Mucosa of rectum (tissue), 2 donors: ENCODE data around the gene SPAG8.

Experiments used
- H3K27ac ChIP-seq, 2 donors: one replicate each; pipeline ENCODE4 v1.7.0; 2013; ENCODE audit warnings: inconsistent platforms in 2 of 2, low read depth in 2 of 2, low read length in 2 of 2
- H3K27me3 ChIP-seq, 2 donors: one replicate each; pipeline ENCODE4 v1.7.0; 2013; ENCODE audit warnings: low read length in 2 of 2; ENCODE audit not compliant: control insufficient read depth in 2 of 2, insufficient read depth in 2 of 2
- H3K36me3 ChIP-seq, 2 donors: one replicate each; pipeline ENCODE4 v1.7.0; 2013; ENCODE audit warnings: low read length in 2 of 2; ENCODE audit not compliant: control insufficient read depth in 2 of 2, insufficient read depth in 2 of 2
- H3K4me1 ChIP-seq, 2 donors: one replicate each; pipeline ENCODE4 v1.7.0; 2013; ENCODE audit warnings: low read length in 2 of 2, mild to moderate bottlenecking in 1 of 2; ENCODE audit not compliant: control insufficient read depth in 2 of 2, insufficient read depth in 2 of 2
- H3K4me3 ChIP-seq, 2 donors: one replicate each; pipeline ENCODE4 v1.7.0; 2013; ENCODE audit warnings: low read length in 2 of 2
- H3K9ac ChIP-seq, 2 donors: one replicate each; pipeline ENCODE4 v1.7.0; 2013; ENCODE audit warnings: low read length in 2 of 2, low read depth in 1 of 2, mild to moderate bottlenecking in 1 of 2
- H3K9me3 ChIP-seq, 2 donors: one replicate each; pipeline ENCODE4 v1.7.0; 2013; ENCODE audit warnings: low read length in 2 of 2; ENCODE audit not compliant: control insufficient read depth in 2 of 2
- donor health status: healthy.
- donor health status: Normal muscosa, but diverticular disease.

The SPAG8 gene

GRCh38 chr9:35836595-35836994 lies 24.5 kb upstream of the SPAG8 start:
- H3K27me3 ChIP-seq, result no peaks in the 10 kb centered on the region
- H3K9me3 ChIP-seq, result no peaks in the 10 kb centered on the region
- no peaks in the 10 kb centered on the region for H3K36me3 ChIP-seq
- H3K4me1 ChIP-seq, result peaks cover 29 to 38% of the 10 kb centered on the region in 2 donors
- H3K4me3 ChIP-seq, result no peak overlapping the region
- no peak overlapping the region for H3K27ac ChIP-seq
- H3K9ac ChIP-seq, result no peak overlapping the region

- no peaks in the 10 kb centered on the region for H3K9me3 ChIP-seq
- peaks cover 29 to 38% of the 10 kb centered on the region in 2 donors for H3K4me1 ChIP-seq
- H3K4me3 ChIP-seq, result no peak overlapping the region
- H3K27ac ChIP-seq, result peak overlapping the region; percentile 50 to 85
- no peak overlapping the region for H3K9ac ChIP-seq
- H3K27me3 ChIP-seq, result no peaks in the 10 kb centered on the region
- H3K36me3 ChIP-seq, result no peaks in the 10 kb centered on the region
These were observed 23.7 kb upstream of the SPAG8 start for GRCh38 chr9:35835766-35836165.

- H3K27ac ChIP-seq, result peak overlapping the region; percentile 50 to 85
These were observed 23.2 kb upstream of the SPAG8 start for GRCh38 chr9:35835216-35835632.

GRCh38 chr9:35834260-35835215 lies 22.5 kb upstream of the SPAG8 start:
- Histone ChIP-seq H3K9me3 (no peaks in the 10 kb centered on the region), H3K9ac (peak overlapping the region; percentile 19 to 35), H3K27me3 (no peaks in the 10 kb centered on the region), H3K27ac (peak overlapping the region; percentile 85 to 89), H3K4me1 (peaks cover 38 to 47% of the 10 kb centered on the region in 2 donors), H3K4me3 (no peak overlapping the region), H3K36me3 (no peaks in the 10 kb centered on the region)

More at GRCh38 chr9:35835216-35835632, 23.2 kb upstream of the SPAG8 start:
- H3K36me3 ChIP-seq, result no peaks in the 10 kb centered on the region
- H3K9ac ChIP-seq, result peak overlapping the region in 1 of 2 donors; percentile 35
- no peaks in the 10 kb centered on the region for H3K9me3 ChIP-seq
- H3K27me3 ChIP-seq, result no peaks in the 10 kb centered on the region
- H3K4me1 ChIP-seq, result peaks cover 32 to 40% of the 10 kb centered on the region in 2 donors
- H3K4me3 ChIP-seq, result no peak overlapping the region

- Histone ChIP-seq H3K4me3 (no peak overlapping the region), H3K27ac (peak overlapping the region; percentile 85 to 89), H3K27me3 (no peaks in the 10 kb centered on the region), H3K9ac (peak overlapping the region; percentile 1 to 34), H3K36me3 (no peaks in the 10 kb centered on the region), H3K9me3 (no peaks in the 10 kb centered on the region), H3K4me1 (peaks cover 45 to 55% of the 10 kb centered on the region in 2 donors)
These were observed 20.8 kb upstream of the SPAG8 start for GRCh38 chr9:35832814-35833213.

GRCh38 chr9:35831040-35831439 lies 19.0 kb upstream of the SPAG8 start:
- H3K4me3 ChIP-seq, result no peak overlapping the region
- no peaks in the 10 kb centered on the region for H3K27me3 ChIP-seq
- no peaks in the 10 kb centered on the region for H3K9me3 ChIP-seq
- peaks cover 45 to 54% of the 10 kb centered on the region in 2 donors for H3K4me1 ChIP-seq
- H3K27ac ChIP-seq, result no peak overlapping the region
- H3K36me3 ChIP-seq, result no peaks in the 10 kb centered on the region
- no peak overlapping the region for H3K9ac ChIP-seq

- Histone ChIP-seq H3K9ac (peak overlapping the region; percentile 77 to 87), H3K27me3 (no peaks in the 10 kb centered on the region), H3K9me3 (no peaks in the 10 kb centered on the region), H3K27ac (peak overlapping the region; percentile 87), H3K36me3 (no peaks in the 10 kb centered on the region), H3K4me3 (peak overlapping the region; percentile 85 to 92), H3K4me1 (peaks cover 39 to 41% of the 10 kb centered on the region in 2 donors)
These were observed 17.7 kb upstream of the SPAG8 start for GRCh38 chr9:35829764-35830096.

- Histone ChIP-seq H3K9ac (peak within 1 kb of the TSS; percentile 87 to 94), H3K36me3 (no peaks in the 10 kb centered on the region), H3K27ac (peak within 1 kb of the TSS; percentile 87), H3K9me3 (no peaks in the 10 kb centered on the region), H3K4me3 (peak within 1 kb of the TSS; percentile 85 to 92), H3K27me3 (no peaks in the 10 kb centered on the region), H3K4me1 (peaks cover 36% of the 10 kb centered on the region in 2 donors)
These were observed 17.2 kb upstream of the SPAG8 start, which contains the start of gene TMEM8B for GRCh38 chr9:35829084-35829763. Gene TMEM8B (plus strand): TSS chr9:35829228. CDS start chr9:35829448, 220 bp downstream.

GRCh38 chr9:35828716-35829083 lies 16.6 kb upstream of the SPAG8 start, which contains the start of gene FAM221B:
Gene FAM221B (minus strand): TSS chr9:35828732. CDS start chr9:35826161, 2,571 bp downstream.
- Histone ChIP-seq H3K27me3 (no peaks in the 10 kb centered on the region), H3K4me1 (peaks cover 30 to 31% of the 10 kb centered on the region in 2 donors)

GRCh38 chr9:35827486-35827885 lies 15.4 kb upstream of the SPAG8 start:
- H3K4me1 ChIP-seq, result peaks cover 19 to 20% of the 10 kb centered on the region in 2 donors
- no peaks in the 10 kb centered on the region for H3K36me3 ChIP-seq
- no peak overlapping the region for H3K9ac ChIP-seq
- H3K9me3 ChIP-seq, result no peaks in the 10 kb centered on the region
- no peaks in the 10 kb centered on the region for H3K27me3 ChIP-seq
- H3K27ac ChIP-seq, result no peak overlapping the region
- H3K4me3 ChIP-seq, result no peak overlapping the region

More at GRCh38 chr9:35828716-35829083, 16.6 kb upstream of the SPAG8 start, which contains the start of gene FAM221B:
- Histone ChIP-seq H3K27ac (peak within 1 kb of the TSS; percentile 87), H3K36me3 (no peaks in the 10 kb centered on the region), H3K9me3 (no peaks in the 10 kb centered on the region), H3K4me3 (peak within 1 kb of the TSS; percentile 85 to 92), H3K9ac (peak within 1 kb of the TSS; percentile 87 to 94)
